PC-9 (cell line): ENCODE data around the gene XRCC5.

Source experiments
- EZH2 ChIP-seq: fragments of 200-600 bp; sonication (generic); IDR thresholded peaks from 2 replicates; pipeline ENCODE4 v1.8.0; 2017; ENCODE audit warnings: antibody characterized with exemption, low read depth
- TF ChIP-seq, protein P1 (sequence below): fragments of 200-600 bp; sonication (generic); conservative IDR thresholded peaks from 2 replicates; pipeline ENCODE4 v1.6.1; 2017; ENCODE audit warnings: mixed run types, antibody characterized with exemption, mild to moderate bottlenecking, moderate library complexity

DNA sequence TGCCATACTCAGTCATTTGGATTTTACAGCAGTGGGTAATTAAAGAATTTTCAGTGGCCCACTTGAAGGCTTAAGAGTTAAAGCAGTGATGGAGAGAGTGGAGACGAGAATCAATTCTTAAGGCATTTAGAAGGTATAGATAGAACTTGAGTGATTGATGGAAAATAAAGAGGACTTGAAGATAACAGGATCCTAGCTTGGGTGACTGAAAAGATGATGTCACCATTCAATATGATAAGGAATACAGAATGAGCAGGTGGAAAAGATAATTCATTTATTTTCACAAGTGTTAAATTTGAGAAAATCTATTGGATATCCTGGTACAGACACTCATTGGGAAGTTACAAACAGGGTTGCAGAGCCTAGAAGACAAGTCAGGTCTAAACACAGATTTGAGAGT lies 35.2 kb downstream of the XRCC5 start:
- TF ChIP-seq, protein P1, sequence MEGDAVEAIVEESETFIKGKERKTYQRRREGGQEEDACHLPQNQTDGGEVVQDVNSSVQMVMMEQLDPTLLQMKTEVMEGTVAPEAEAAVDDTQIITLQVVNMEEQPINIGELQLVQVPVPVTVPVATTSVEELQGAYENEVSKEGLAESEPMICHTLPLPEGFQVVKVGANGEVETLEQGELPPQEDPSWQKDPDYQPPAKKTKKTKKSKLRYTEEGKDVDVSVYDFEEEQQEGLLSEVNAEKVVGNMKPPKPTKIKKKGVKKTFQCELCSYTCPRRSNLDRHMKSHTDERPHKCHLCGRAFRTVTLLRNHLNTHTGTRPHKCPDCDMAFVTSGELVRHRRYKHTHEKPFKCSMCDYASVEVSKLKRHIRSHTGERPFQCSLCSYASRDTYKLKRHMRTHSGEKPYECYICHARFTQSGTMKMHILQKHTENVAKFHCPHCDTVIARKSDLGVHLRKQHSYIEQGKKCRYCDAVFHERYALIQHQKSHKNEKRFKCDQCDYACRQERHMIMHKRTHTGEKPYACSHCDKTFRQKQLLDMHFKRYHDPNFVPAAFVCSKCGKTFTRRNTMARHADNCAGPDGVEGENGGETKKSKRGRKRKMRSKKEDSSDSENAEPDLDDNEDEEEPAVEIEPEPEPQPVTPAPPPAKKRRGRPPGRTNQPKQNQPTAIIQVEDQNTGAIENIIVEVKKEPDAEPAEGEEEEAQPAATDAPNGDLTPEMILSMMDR = no peak
- TF ChIP-seq EZH2 = no peak
